ENCODE results near the gene RPRD1A.

GRCh38 chr18:36112302-36112701, 44.9 kb upstream of the RPRD1A start:
- TF ChIP-seq CTCF (IDR thresholded peaks at IDR 0.05) (no peak), POLR2A (IDR thresholded peaks at IDR 0.05) (no peak)

All from uterus (tissue), 2 donors.